ENCODE results near the gene ZNF397. TPM values are rescaled to one million over a fixed set of nuclear protein-coding genes. Genes with fewer than 3 reads are reported as not detected.

ZNF397 gene
- total and polyA plus RNA-seq, 2 donors (not counting 3 experiments of a cell fraction or from before 2014, with no cell fraction given), result 1.5 to 5.5 TPM

GRCh38 chr18:35191698-35192025 lies 49.2 kb upstream of the ZNF397 start:
- Histone ChIP-seq H3K79me2 (ENCODE audit: control insufficient read depth, insufficient read depth, low read length) (no peaks in the 10 kb centered on the region), H4K20me1 (replicated peaks; ENCODE audit: control insufficient read depth, extremely low read depth, insufficient read depth, low read length) (no peaks in the 10 kb centered on the region), H2AFZ (ENCODE audit: low read depth, low read length) (no peak overlapping the region), H3K4me2 (ENCODE audit: insufficient read depth, low read length) (no peak overlapping the region), H3K9me1 (replicated peaks; ENCODE audit: control insufficient read depth, extremely low read depth, insufficient read depth, low read length) (no peaks in the 10 kb centered on the region), H3K9me3 (replicated peaks; ENCODE audit: control insufficient read depth, insufficient read depth, low read length) (no peaks in the 10 kb centered on the region), H3K9ac (replicated peaks; ENCODE audit: extremely low read depth, insufficient read depth, low read length) (no peak overlapping the region), H3K27me3 (ENCODE audit: control insufficient read depth in 2 of 2, insufficient read depth in 2 of 2, low read length in 2 of 2) (peaks cover 0 to 4% of the 10 kb centered on the region in 2 experiments), H3K4me3 (replicated peaks in 1 of 3; ENCODE audit: insufficient read depth in 1 of 3, low read depth in 1 of 3, low read length in 3 of 3) (no peak overlapping the region), H3K27ac (ENCODE audit: insufficient read depth, low read depth, low read length) (no peak overlapping the region), H3K4me1 (ENCODE audit: control insufficient read depth, extremely low read depth, insufficient read depth, low read length) (no peaks in the 10 kb centered on the region), H3K36me3 (ENCODE audit: control insufficient read depth in 2 of 2, extremely low read depth in 1 of 2, insufficient read depth in 2 of 2, low read length in 2 of 2) (no peaks in the 10 kb centered on the region)
- ChIA-PET CTCF (interaction anchor here (0.5 to 1.7 kb wide), 2 partner anchors 12 to 48 kb away, joined by 3 to 5 read pairs; no protein-coding TSS in a partner anchor), POLR2A (no interaction called here)
- no TSS peak for BruUV-seq (replicated peaks)
- TF ChIP-seq POLR2A (IDR thresholded peaks at IDR 0.05; ENCODE audit: low read depth, low read length) (no peak), MYC (IDR thresholded peaks at IDR 0.05; ENCODE audit: low read depth, low read length) (no peak), EZH2 (IDR thresholded peaks at IDR 0.05; ENCODE audit: borderline replicate concordance, low read depth, low read length, severe bottlenecking) (no peak), POLR2AphosphoS5 (IDR thresholded peaks at IDR 0.05; ENCODE audit: insufficient read depth, low read depth, low read length) (no peak), GATA2 (IDR thresholded peaks at IDR 0.05; ENCODE audit: insufficient read depth, insufficient read length, low read depth, low read length) (no peak), JUN (IDR thresholded peaks at IDR 0.05; ENCODE audit: borderline replicate concordance, insufficient read depth, insufficient read length, low read depth) (no peak), MAX (IDR thresholded peaks at IDR 0.05; ENCODE audit: insufficient read depth, insufficient read length) (no peak), FOS (IDR thresholded peaks at IDR 0.05; ENCODE audit: borderline replicate concordance, insufficient read depth, low read length) (no peak), CTCF (IDR thresholded peaks at IDR 0.05; ENCODE audit: extremely low read depth in 1 of 2, insufficient read depth in 1 of 2, low read depth in 1 of 2, low read length in 2 of 2) (no peak)
- no peak for DNase-seq (ENCODE audit: low read depth, low spot score)
- dilution Hi-C loops (cut with MboI; ENCODE audit: extremely low pct_ligation_motif_present, low sequenced_read_pairs) (no loop called here), intact Hi-C loops (cut with micrococcal nuclease) (no loop called here)
- no peak for FAIRE-seq

All from endothelial cell of umbilical vein (primary cell).